Measurements from ENCODE around the gene TMEM123. TPM values are rescaled to one million over a fixed set of nuclear protein-coding genes. Genes with fewer than 3 reads are reported as not detected.

Gene TMEM123
- total and polyA plus RNA-seq, 10 of the 15 experiments (the other 5 are each of a cell fraction or from before 2014, with no cell fraction given): 35.1 to 667 (median 123) TPM

GRCh38 chr11:102479733-102480132 lies 27.2 kb upstream of the TMEM123 start:
- no peak for FAIRE-seq
- Histone ChIP-seq H3K9me3 (replicated peaks; ENCODE audit: control insufficient read depth, insufficient read depth, low read length) (no peaks in the 10 kb centered on the region), H3K79me2 (ENCODE audit: control insufficient read depth, insufficient read depth, low read length) (no peaks in the 10 kb centered on the region), H3K4me1 (ENCODE audit: control insufficient read depth, insufficient read depth, low read length) (peaks cover 14% of the 10 kb centered on the region; the same call in 1 of the 2 replicates), H3K9ac (ENCODE audit: control insufficient read depth, insufficient read depth, low read length) (no peak overlapping the region), H3K4me2 (ENCODE audit: control insufficient read depth, insufficient read depth) (no peak overlapping the region), H3K4me3 (no peak overlapping the region), H3K27me3 (replicated peaks in 1 of 2; ENCODE audit: control insufficient read depth in 2 of 2, insufficient read depth in 2 of 2, low read length in 1 of 2) (no peaks in the 10 kb centered on the region), H4K20me1 (ENCODE audit: control insufficient read depth, insufficient read depth) (no peaks in the 10 kb centered on the region), H3K36me3 (ENCODE audit: control insufficient read depth in 2 of 2, insufficient read depth in 2 of 2, low read length in 1 of 2) (no peaks in the 10 kb centered on the region), H3K27ac (ENCODE audit: control insufficient read depth, insufficient read depth) (no peak overlapping the region), H2AFZ (ENCODE audit: control insufficient read depth, low read depth, low read length) (no peak overlapping the region)
- intact Hi-C loops (cut with micrococcal nuclease; ENCODE audit: unreplicated experiment) (no loop called here), in situ Hi-C loops (cut with MboI) (loop anchor here (25.0 kb wide), 1 partner anchor 92 kb away; no protein-coding TSS in a partner anchor)
- ChIA-PET POLR2A (interaction anchor here (0.5 to 1.0 kb wide), 4 partner anchors 13 to 130 kb away, joined by 3 read pairs; no protein-coding TSS in a partner anchor), CTCF (interaction anchor here (0.7 to 5.9 kb wide), 10 partner anchors 13 to 201 kb away, joined by 3 to 34 read pairs (median 4); no protein-coding TSS in a partner anchor), RAD21 (ENCODE audit: unreplicated experiment) (interaction anchor here (1.0 to 2.0 kb wide), 8 partner anchors 8 to 138 kb away, joined by 3 to 7 read pairs (median 4); no protein-coding TSS in a partner anchor), SMC1A (ENCODE audit: uncharacterized antibody, unreplicated experiment) (interaction anchor here (0.7 to 3.0 kb wide), 13 partner anchors 8 to 134 kb away, joined by 3 to 8 read pairs (median 3); no protein-coding TSS in a partner anchor)
- no peak for DNase-seq (ENCODE audit: low read depth, low spot score)
- TF ChIP-seq ZBTB4 (CRISPR knock-in tag; IDR thresholded peaks at IDR 0.05): no peak
- TF ChIP-seq PKNOX1 (IDR thresholded peaks at IDR 0.05): 0 out of 2 replicates have a peak, but pooled peaks have one; percentile 16
- BruUV-seq (replicated peaks): no TSS peak
- 39% methylated on average over 2 of the region's 2 CpGs for WGBS (ENCODE audit: insufficient coverage, insufficient replicate concordance, low lambda C conversion rate, missing lambda C conversion rate)
- ATAC-seq: no peak

All from GM12878 (cell line).